NCI-H2227 (cell line): ENCODE data around the gene PCDHB8.
A peak's percentile ranks its signal among the peaks of the same experiment; 100 is the strongest.
"Not testable (repeated sequence)": the region's sequence is repeated elsewhere in the genome, so short reads cannot be mapped to it uniquely, and the experiment has no call there.

Experiments used
- DNase-seq: peaks from one replicate; lab custom pipeline; 2025; ENCODE audit not compliant: unreplicated experiment; lab: John Stamatoyannopoulos, UW

PCDHB8 gene

GRCh38 chr5:141177577-141178191 lies at the start of gene PCDHB8:
TSS of gene PCDHB8 (plus strand) at chr5:141177790. CDS start at chr5:141178035, 245 bp downstream.
- DNase-seq: not testable (repeated sequence)

GRCh38 chr5:141135030-141135717 lies 42.4 kb upstream of the PCDHB8 start, which contains the start of gene PCDHB5:
TSS of gene PCDHB5 (plus strand) at chr5:141135206. CDS start at chr5:141135435, 229 bp downstream.
- peak; percentile 89 for DNase-seq

- peak; percentile 28 for DNase-seq
Measured at GRCh38 chr5:141135718-141136266, 41.8 kb upstream of the PCDHB8 start.

GRCh38 chr5:141137346-141137745 lies 40.2 kb upstream of the PCDHB8 start:
- not testable (repeated sequence) for DNase-seq

GRCh38 chr5:141149812-141150211 lies 27.8 kb upstream of the PCDHB8 start, which contains the start of gene PCDHB6:
TSS of gene PCDHB6 (plus strand) at chr5:141150057. CDS start at chr5:141150258, 201 bp downstream.
- DNase-seq: peak; percentile 74

GRCh38 chr5:141150224-141150992 lies 27.2 kb upstream of the PCDHB8 start:
- peak; percentile 24 for DNase-seq

GRCh38 chr5:141150993-141151325 lies 26.6 kb upstream of the PCDHB8 start:
- peak; percentile 24 for DNase-seq

- not testable (repeated sequence) for DNase-seq
Measured at GRCh38 chr5:141151632-141152031, 26.0 kb upstream of the PCDHB8 start.

GRCh38 chr5:141152096-141152495 lies 25.5 kb upstream of the PCDHB8 start:
- DNase-seq: not testable (repeated sequence)

GRCh38 chr5:141155540-141156374 lies 21.8 kb upstream of the PCDHB8 start:
- DNase-seq: peak; percentile 50

GRCh38 chr5:141157356-141157755 lies 20.2 kb upstream of the PCDHB8 start:
- DNase-seq: not testable (repeated sequence)

- not testable (repeated sequence) for DNase-seq
Measured at GRCh38 chr5:141157901-141158300, 19.7 kb upstream of the PCDHB8 start.

- peak; percentile 49 for DNase-seq
Measured at GRCh38 chr5:141172381-141173204, 5.0 kb upstream of the PCDHB8 start, which contains the start of gene PCDHB7. TSS of gene PCDHB7 (plus strand) at chr5:141172644. CDS start at chr5:141172836, 192 bp downstream.

- DNase-seq: not testable (repeated sequence)
Measured at GRCh38 chr5:141174291-141175104, 3.1 kb upstream of the PCDHB8 start.

- no peak for DNase-seq
Measured at GRCh38 chr5:141175933-141176332, 1.7 kb upstream of the PCDHB8 start.

GRCh38 chr5:141179371-141179770 lies 1.8 kb downstream of the PCDHB8 start:
- DNase-seq: not testable (repeated sequence)

GRCh38 chr5:141179876-141180275 lies 2.3 kb downstream of the PCDHB8 start:
- not testable (repeated sequence) for DNase-seq

- no peak for DNase-seq
Measured at GRCh38 chr5:141180313-141180712, 2.7 kb downstream of the PCDHB8 start.

GRCh38 chr5:141182248-141182647 lies 4.7 kb downstream of the PCDHB8 start, which contains the start of gene PCDHB16:
TSS of gene PCDHB16 (plus strand) at chr5:141182387. CDS start at chr5:141182560, 173 bp downstream.
- DNase-seq: peak; percentile 9
